ENCODE data around the gene ZNF444.
"Not testable (repeated sequence)": the region's sequence is repeated elsewhere in the genome, so short reads cannot be mapped to it uniquely, and the experiment has no call there.

ZNF444 gene

GRCh38 chr19:56147307-56147706, 6.2 kb downstream of the ZNF444 start:
- TF ChIP-seq CTCF (IDR thresholded peaks at IDR 0.05) = no peak

GRCh38 chr19:56148096-56148495, 7.0 kb downstream of the ZNF444 start:
- DNase-seq (ENCODE audit: low spot score) = no peak
- H3K4me3 ChIP-seq = no peak overlapping the region
- H3K27ac ChIP-seq = no peak overlapping the region
- TF ChIP-seq CTCF (IDR thresholded peaks at IDR 0.05) = no peak

More at GRCh38 chr19:56147307-56147706, 6.2 kb downstream of the ZNF444 start:
- DNase-seq (ENCODE audit: low spot score) = no peak
- Histone ChIP-seq H3K27ac (no peak overlapping the region), H3K4me3 (no peak overlapping the region)

GRCh38 chr19:56148955-56149655, 8.0 kb downstream of the ZNF444 start:
- DNase-seq (ENCODE audit: low spot score); H3K27ac ChIP-seq; H3K4me3 ChIP-seq: not testable (repeated sequence)

GRCh38 chr19:56149656-56150038, 8.6 kb downstream of the ZNF444 start:
- H3K4me3 ChIP-seq = no peak overlapping the region
- no peak for DNase-seq (ENCODE audit: low spot score)
- no peak for TF ChIP-seq CTCF (IDR thresholded peaks at IDR 0.05)
- no peak overlapping the region for H3K27ac ChIP-seq

GRCh38 chr19:56150358-56150757, 9.3 kb downstream of the ZNF444 start:
- Histone ChIP-seq H3K27ac (no peak overlapping the region), H3K4me3 (no peak overlapping the region)
- DNase-seq (ENCODE audit: low spot score) = no peak

GRCh38 chr19:56152644-56153043, 11.6 kb downstream of the ZNF444 start:
- Histone ChIP-seq H3K4me3 (no peak overlapping the region), H3K27ac (no peak overlapping the region)
- no peak for TF ChIP-seq CTCF (IDR thresholded peaks at IDR 0.05)
- no peak for DNase-seq (ENCODE audit: low spot score)

More at GRCh38 chr19:56150358-56150757, 9.3 kb downstream of the ZNF444 start:
- no peak for TF ChIP-seq CTCF (IDR thresholded peaks at IDR 0.05)

- H3K4me3 ChIP-seq = no peak overlapping the region
- no peak overlapping the region for H3K27ac ChIP-seq
- no peak for DNase-seq (ENCODE audit: low spot score)
- TF ChIP-seq CTCF (IDR thresholded peaks at IDR 0.05) = no peak
Measured at GRCh38 chr19:56153507-56153906, 12.4 kb downstream of the ZNF444 start.

All from coronary artery (tissue), 2 donors.